NCI-H2029 (cell line): ENCODE measurements around the gene CDC42BPA.
"Not testable (repeated sequence)": the region's sequence is repeated elsewhere in the genome, so short reads cannot be mapped to it uniquely, and the experiment has no call there.

Experiments
- DNase-seq: peaks from one replicate; lab custom pipeline; 2025; lab: John Stamatoyannopoulos, UW

CDC42BPA gene

DNA sequence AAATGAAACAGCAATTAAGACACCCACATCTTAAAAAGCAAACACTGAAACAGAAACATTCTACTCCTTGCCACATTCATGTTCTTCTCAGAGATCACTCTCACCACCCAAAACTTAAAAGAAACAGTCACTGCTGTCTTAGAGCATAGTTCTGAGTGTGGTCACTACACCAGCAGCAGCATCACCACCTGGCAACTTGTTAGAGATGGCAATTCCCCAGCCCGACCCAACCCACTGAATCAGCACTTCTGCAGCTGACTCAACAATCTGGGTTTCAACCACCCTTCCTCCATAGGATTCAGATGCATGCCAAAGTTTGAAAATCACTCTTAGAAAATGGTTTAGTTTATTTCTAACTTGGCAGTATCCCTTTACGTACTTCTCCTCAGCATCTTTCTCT lies 126.1 kb downstream of the CDC42BPA start:
- no peak for DNase-seq

DNA sequence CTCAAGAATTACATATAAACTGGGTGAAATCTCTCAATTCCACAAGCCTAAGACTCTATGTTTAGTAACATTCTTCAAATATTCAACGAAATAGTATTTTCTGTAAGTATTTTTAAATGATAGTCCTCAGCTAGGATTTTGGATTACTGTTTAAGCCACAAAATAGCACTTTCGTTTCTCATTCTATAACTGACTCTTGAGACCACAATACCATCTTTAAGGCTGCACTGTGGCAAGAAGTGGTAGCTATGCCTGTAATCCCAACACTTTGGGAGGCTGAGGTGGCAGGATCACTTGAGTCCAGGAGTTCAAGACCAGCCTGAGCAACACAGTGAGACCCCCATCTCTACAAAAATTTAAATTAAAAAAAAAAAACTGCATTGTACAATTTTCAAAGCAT lies 126.7 kb downstream of the CDC42BPA start:
- no peak for DNase-seq

DNA sequence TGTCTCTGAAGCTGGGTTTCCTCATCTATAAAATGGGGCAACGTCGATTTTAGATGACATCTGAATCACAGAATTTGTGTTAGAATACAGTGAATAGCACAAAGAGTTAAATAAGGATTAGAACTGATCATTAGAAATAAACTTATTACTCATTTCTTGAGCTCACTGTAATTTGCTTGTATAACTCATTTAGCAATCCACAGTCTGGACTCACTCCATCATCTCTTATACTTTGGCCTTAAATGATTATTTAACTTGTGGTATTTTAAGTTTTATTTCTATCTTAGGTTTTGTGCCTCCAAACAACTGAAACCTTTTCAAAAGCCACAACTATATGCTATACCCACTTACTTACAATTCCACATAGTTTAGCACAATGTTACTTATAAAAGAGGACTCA lies 128.0 kb downstream of the CDC42BPA start:
- DNase-seq, result no peak

DNA sequence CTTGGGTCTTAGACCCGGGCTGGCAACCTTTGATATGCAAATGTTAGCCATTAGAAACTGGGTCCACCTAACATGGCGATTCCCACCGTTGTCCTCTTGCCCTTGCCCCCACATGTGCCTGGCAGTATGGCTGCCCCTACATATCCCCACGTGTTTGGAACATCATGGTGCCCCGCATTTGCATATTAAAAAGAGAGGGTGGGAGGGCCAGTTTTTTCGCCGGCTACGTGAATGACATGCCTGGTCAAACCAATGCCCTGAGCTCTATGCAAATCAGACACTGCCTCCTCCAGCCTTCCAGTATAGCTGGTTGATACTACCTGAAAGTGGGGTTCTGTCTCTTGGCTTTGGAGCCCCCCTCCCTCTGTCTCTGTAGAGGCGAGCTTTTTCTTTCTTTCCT lies 133.0 kb downstream of the CDC42BPA start:
- DNase-seq, result no peak

DNA sequence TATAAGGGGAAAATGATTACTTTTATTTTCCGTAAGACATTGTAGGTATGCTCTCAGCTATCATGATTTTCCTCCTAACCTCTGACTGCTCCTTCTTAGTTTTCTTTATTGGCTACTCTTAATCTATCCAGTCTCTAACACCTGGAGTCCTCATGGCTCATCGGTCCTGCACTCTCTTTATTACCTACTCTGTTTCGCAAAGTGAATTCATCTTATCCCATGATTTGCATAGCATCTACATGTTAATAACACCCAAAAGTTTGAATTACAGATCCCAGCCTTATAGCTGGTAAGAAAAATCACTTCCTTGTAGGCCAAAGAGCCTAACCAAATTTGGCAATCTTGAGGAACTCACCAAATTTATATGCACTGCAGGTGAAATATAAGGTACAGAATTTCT lies 136.3 kb downstream of the CDC42BPA start:
- no peak for DNase-seq

DNA sequence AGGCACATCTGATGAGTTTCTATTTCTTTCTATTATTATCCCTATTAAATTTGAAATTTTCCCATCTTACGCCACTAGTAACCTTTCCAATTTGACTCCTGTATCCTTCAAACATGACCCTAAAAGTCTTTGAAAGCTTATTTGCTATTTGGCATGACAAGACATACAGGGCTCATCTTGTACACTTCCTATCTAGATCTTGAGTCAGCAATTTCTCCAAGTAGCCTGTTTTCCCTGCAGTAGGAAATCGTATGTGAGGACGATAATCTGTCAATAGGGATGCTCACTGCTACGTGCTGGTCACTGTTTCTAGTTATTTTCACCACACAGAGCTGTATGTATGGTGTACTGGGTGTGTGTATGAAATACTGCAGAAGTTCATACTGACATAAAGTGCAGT lies 142.7 kb downstream of the CDC42BPA start:
- DNase-seq, result no peak

DNA sequence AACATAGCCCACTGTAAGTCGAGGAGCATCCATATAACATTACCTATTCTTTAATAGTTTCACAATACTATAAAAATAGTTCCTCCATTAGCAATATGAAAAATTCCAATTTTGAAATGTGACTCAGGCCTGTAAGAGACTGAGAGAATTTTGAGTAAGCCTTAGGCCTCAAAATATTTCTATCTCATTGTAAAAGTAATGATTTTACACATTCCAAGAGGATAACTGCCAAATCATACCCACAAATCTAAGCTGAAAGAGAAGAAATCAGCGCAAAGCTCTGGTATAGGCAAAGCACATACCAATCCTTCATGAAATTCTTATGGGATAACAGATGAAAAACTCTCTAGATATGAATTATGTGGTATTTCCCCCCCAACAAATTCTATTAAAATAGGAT lies 144.1 kb downstream of the CDC42BPA start:
- DNase-seq, result no peak

DNA sequence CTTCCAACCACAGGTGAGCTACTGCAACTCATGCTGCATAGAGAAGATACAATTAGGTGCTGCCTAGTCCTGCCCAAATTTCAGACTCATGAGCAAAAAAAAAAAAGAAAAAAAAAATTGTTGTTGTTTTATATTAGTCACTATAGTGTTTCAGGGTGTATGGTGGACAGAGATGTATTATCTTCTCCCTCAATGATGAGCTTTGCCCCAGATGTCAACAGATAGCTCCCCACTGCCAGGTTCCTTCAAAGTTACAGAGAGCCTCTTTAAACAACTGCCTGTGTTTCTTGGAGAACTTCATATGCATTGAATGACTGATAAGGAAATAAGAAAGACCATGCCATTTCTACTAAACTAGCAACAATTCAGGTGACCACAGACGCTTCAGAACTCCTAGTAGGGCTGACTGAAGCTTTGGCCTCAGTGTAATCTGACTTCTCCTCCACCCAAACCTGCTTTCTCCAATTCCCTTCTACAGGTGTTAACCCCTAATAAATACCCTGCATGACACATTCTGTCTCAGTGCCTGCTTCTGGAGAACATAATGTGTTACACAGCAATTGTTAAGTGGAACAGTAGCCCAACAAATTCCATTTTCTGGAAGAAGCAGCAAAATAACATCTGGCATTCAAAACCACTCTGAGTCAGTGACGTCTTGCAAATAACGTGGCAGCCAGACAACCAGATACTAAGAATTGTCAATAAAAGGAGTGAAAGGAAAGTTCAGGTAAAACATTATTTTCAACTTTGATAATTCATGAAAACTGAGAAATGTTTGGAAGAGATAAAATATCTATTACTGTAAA lies 147.7 kb downstream of the CDC42BPA start:
- DNase-seq, result no peak

DNA sequence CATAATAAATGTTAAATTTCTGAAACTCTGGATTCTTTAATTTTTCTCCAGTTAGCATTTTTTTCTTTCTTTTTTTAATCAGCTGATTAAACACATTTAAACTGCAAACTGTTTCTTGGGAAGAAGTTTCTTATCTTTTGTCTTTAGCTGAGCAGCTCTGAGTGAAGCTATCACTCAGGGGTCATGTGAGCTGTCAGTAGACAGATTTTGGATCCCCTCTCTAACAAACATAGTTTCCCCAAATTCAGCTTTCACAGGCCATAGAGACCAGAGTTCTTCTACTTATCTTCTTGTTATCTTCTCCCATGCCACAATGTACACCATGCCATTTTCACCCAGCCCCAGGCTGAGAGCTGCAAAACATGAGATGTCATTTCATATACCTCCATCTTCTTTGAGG lies 148.9 kb downstream of the CDC42BPA start:
- DNase-seq, result no peak

DNA sequence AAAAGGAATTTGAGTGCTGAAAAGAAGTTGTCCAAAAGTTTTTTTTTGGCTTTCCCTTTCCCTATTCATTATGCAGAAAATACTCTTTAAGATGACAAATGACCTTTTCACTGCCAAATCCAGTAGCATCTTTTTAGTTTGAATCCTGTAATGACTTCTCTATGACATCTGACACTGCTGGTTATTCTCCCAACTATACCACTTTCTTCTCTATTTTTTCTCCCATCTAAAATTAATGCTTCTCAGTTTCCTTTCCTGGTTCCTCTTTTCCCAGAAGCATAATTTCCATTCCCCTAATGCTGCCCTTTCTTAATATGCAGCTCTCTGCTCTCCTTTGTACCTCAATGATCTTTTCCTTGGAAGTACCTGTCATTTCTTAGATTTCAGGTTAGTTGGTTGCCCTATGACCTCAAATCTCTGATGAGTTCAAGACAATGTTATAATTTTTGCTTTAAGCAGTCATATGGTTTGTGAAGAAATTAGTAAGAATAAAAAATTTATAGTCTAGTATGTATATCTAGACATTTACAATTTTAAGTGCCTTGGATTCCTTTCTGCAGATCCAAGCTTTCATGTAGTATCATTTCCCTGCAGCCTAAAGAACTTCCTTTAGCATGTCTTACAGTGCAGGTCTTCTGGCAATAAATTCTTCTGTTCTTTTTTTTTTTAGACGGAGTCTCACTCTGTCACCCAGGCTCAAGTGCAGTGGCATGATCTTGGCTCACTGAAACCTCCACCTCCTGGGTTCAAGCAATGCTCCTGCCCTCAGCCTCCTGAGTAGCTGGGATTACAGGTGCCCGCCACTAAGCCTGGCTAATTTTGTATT lies 150.8 kb downstream of the CDC42BPA start:
- no peak for DNase-seq

DNA sequence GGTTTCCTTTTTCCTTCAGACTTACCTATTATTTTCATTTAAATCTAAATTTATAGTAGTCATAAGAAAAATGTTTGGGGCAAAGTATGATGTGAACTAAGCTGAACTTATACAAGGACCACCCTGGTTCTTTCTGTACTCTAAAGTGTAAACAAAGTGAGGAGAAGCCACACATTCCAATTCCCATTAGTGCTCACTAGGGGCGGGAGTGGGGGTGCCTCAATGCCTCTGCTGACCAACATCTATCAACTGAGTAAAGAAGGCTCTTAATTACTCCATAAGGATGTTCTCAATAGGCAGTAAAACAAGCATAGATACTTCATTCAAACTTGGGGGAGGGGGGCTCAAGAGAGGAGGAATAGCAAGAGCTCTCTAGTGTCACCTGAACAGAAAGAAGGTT lies 151.7 kb downstream of the CDC42BPA start:
- DNase-seq, result no peak

DNA sequence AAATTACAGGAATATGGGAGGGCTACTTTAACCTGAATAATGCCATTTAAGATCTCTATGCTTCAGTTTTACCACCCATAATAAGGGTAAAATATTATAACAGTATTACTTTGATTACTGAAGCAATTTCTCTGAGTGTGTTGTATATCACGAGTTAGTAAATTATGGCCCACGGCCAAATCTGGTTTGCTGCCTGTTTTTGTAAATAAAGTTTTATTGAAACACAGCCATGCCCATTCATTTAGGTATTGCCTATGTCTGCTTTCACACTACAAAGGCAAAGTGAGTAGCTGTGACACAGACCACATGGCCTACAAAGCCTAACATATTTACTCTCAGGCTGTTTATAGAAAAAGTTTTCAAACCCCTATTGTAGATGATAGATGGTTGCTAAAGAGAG lies 156.8 kb downstream of the CDC42BPA start:
- no peak for DNase-seq

DNA sequence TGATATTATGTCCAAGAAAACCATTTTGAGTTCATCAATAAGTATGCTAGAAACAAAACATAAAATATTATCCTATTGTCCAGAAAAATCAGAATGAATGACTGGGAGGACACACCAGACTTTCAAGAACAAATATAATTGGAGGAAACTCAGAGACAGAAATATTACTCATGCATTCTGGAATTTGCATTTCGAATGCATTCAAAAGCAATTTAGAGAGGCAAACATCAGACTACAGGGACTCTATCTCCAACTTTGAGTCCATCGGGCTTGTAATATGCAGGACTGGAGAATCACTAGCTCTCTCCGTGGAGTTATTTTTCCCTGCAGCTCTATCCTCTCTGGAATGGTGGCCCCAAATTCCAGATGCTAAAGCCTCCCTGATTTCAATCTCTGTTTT lies 161.8 kb downstream of the CDC42BPA start:
- DNase-seq, result no peak

DNA sequence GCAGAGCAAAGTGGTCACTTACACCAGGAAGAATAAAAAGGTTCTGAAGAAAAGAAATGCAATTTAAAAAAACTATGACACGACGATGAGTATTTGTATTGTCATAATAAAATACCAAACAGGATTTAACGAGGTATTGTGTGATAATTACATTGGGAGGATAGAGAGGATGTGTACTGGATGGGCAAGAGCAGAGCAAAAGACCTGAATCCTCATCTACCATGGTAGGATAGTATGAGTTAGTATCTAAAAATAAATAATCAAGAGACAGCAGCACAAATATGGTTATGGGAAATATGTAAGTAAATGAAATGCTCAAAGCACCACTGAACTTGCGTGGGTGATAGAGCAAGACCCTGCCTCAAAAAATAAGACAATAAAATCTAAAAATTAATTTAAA lies 162.6 kb downstream of the CDC42BPA start:
- DNase-seq, result no peak

DNA sequence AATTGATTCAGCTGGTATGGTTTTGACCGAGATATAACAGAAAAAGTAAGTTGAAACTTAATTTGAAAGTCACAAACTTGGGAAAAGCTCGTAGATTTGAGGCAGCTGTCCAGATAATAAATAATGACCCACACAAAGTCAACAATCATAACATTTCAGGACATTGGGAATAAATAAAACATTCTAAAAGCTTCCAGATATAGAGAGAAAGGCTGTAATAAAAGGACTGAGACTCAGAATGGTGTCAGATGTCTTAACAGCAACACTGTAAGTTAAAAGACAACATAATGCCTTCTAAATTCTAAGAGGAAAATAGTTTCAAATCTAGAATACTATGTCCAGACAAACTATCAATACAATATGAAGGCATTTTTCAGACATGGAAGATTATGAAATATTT lies 163.3 kb downstream of the CDC42BPA start:
- no peak for DNase-seq

DNA sequence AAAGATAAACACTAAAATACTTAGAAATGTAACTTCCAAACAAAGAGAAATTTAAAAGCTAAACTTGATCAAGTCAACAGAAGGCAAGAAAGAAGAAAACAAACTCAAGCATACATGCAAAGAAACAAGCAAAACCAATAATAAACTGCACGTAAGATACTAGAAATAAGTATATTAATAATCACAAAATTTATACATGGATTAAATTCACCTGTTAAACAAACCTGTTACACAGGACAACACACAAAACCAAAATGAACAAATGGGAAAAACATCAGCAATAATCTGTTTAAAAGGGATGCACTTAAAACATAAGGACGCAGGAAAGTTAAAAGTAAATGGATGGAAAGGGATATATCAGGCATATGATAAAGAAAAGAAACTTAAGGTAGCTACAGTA lies 165.8 kb downstream of the CDC42BPA start:
- DNase-seq, result no peak

DNA sequence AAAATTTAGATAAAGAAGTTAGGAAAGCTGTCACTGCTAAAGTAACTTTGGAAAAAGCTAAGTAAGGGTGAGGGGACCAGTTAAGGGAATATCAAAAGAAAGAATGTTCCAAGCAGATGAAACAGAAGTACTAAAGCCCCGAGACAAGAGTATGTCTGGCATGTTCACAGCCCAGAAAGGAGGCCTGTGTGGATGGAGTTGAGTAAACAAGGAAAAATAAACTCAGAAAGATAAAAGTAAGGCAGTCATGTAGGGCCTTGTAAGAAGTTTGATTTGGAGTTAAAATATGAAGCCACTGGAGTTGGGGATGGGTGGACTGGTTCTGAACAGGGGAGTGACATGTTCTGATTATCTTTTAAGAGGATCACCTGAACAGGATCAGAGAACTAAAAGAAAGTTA lies 177.9 kb downstream of the CDC42BPA start:
- DNase-seq, result no peak

DNA sequence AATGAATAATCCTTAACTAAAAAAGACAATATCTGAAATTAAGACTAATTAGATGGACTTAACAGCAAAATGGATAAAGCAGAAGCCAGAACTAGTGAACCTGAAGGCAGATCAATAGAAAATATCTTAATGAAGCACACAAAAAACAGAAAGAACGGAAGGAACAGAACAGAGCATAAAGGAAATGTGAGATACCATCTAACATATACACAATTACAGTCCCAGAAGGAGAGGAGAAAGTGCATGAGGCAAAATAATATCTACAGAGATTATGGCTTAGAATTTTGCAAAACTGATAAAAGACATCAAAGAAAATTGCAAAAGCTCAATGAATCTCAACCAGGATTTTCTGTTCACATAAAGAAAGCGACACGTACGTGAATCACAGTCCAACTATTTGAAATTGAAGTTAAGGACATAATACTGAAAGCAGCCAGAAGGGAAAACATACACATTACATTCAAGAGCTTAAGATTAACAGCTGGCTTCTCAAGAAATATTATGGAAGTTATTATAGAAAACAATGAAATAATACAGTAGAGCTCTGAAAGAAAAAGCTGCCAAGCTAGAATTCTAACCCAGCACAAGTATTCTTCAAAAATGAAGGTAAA lies 182.0 kb downstream of the CDC42BPA start:
- no peak for DNase-seq

DNA sequence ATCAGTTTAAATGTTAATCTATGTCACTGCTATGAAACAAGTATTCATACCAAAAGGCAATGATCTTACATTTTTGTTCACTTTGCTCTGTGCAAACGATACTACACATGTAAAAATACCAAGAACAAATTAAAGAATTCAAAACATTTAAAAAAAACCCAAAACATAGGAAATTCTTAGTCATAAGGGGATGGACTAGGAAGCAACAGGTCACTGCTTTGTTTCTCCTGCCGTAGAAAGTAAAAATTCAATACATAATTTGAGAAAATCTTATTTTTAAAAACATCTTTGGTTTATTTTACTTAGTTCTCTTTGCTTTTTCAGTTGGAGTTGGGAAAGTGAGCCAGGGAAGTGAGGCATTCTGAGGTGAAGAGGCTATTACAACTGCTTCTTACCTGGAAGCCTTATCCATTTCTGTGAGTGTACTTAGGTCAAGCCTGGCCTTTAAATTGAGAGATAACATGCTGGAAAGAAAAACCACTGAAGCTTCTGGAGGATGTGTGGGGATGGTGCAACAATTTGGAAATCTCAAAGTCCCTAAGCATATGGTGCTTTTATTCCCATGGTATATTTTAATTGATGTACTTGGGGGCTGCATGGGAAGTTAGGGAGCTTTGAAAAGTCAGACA lies 183.5 kb downstream of the CDC42BPA start:
- DNase-seq, result no peak

DNA sequence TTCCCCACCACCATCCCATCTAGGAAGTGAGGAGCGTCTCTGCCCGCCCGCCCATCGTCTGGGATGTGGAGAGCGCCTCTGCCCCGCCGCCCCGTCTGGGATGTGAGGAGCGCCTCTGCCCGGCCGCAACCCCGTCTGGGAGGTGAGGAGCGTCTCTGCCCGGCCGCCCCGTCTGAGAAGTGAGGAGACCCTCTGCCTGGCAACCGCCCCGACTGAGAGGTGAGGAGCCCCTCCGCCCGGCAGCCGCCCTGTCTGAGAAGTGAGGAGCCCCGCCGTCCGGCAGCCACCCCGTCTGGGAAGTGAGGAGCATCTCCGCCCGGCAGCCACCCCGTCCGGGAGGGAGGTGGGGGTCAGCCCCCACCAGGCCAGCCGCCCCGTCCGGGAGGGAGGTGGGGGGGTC lies 185.6 kb downstream of the CDC42BPA start:
- not testable (repeated sequence) for DNase-seq

DNA sequence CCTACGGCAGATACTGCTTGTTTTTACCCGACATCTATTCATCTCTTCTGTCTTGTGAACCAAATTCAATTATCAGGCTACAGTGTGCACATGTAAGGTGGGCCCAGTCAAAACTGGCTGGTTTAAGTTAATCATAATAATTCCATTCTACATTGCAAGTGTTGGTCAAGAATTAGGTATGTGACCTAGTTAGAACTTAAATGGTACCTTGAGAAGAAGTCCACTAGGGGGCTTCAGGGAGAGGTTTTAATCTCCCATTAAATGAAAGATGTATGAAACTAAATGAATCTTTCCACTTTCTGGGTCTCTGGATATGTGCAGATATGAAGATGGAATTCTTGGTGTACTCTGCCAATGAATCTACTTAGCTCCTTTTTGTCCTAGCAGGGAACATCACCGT lies 187.1 kb downstream of the CDC42BPA start:
- no peak for DNase-seq

DNA sequence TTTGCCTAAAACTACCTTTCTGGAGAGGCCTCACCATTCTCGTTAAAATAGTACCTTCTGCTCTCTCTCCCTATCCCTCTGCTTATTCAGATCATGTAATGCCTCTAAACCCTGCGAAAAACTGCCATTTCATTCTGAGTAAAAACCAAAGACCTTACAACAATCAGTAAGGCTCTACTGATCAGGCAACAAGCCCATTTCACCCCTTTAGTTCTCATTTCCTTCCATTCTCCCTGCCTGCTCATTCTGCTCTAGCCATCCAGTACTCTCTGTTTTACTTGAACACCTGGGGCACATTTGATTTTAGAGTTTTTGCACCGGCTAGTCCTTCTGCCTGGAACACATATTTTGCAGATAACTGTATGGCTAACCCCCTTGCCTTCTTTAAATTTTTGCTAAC lies 190.4 kb downstream of the CDC42BPA start:
- no peak for DNase-seq
